Hippocampal formation (tissue), 2 donors: ENCODE results near the gene TANGO6.
"Not testable (repeated sequence)": the region's sequence is repeated elsewhere in the genome, so short reads cannot be mapped to it uniquely, and the experiment has no call there.

Experiments
- DNase-seq, 2 donors: peaks; one replicate each; lab custom pipeline; 2025; lab: John Stamatoyannopoulos, UW

Gene TANGO6

GRCh38 chr16:68843482-68844210, at the start of gene TANGO6:
Gene TANGO6, plus strand, starts transcription at chr16:68843531. Its CDS starts 87 bp downstream, at chr16:68843618.
- peak; percentile 76 to 77 for DNase-seq

DNA sequence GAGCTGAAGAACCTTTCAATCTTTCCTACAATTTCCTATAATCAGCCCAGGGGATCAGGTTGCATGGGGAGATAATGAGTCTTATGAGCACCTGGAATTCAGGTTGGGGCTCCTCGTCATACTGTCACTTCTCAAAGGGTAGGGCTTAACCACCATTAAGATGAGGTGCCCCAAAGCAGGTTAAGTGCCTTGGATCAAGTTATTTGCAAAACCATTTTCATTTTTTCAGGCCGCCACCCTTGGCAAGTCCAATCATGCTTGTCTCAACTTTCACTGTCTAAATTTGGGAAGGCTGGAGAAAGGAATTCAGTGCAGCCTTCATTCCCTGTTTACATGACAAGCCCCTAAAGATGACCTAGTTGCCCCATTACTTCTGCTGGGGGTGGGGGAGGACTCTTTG, 44.9 kb upstream of the TANGO6 start:
- no peak for DNase-seq

DNA sequence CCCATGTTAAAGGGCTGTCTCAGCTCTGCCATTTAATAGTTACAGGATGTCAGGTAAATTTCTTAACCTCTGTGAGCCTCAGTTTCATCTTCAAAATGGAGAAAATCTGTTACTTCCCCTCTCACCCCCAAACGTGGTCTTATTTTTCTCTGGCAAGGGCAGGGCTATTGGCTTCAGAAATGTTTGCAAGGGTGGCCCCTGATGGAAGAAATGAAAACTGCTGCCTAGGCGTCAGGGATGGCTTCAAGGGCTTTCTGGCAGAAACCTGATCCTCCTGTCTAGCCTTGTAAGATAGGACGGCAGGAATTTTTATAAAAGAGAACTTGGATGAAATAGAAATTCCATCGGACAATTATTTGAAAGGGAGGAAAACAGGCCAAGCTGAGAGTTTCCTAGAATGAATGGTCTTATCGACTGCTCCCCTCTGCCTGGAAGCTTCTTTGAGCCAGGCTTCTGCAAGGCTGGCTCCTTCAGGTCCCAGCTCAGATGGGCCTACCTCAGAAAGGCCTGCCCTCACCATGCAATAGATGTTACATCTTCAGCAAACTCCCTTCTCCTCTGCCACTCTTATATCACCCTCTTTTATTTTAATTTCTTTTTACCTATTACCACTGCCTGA, 43.0 kb upstream of the TANGO6 start:
- peak; percentile 59 to 72 for DNase-seq

- no peak for DNase-seq
These were observed 41.1 kb upstream of the TANGO6 start for GRCh38 chr16:68802190-68802589.

GRCh38 chr16:68806422-68806821, 36.9 kb upstream of the TANGO6 start:
- DNase-seq, result no peak

GRCh38 chr16:68806981-68807380, 36.4 kb upstream of the TANGO6 start:
- DNase-seq, result no peak

DNA sequence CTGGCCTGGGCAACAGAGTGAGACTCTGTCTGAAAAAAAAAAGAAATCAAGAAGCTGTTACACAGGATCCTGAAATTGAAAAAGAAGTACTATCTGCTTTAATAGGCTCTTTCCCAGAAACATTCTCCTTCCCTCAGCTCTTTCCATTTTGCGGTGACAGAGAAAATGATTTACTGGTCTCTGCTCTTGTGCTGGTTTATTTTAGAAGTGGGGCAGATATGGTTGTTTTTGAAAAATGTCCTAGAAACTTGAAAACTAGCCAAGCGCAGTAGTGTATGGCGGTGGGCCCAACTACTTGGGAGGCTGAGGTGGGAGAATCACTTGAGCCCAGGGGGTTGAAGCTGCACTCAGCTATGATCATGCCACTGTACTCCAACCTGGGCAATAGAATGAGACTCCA, 28.8 kb upstream of the TANGO6 start:
- DNase-seq, result no peak

DNA sequence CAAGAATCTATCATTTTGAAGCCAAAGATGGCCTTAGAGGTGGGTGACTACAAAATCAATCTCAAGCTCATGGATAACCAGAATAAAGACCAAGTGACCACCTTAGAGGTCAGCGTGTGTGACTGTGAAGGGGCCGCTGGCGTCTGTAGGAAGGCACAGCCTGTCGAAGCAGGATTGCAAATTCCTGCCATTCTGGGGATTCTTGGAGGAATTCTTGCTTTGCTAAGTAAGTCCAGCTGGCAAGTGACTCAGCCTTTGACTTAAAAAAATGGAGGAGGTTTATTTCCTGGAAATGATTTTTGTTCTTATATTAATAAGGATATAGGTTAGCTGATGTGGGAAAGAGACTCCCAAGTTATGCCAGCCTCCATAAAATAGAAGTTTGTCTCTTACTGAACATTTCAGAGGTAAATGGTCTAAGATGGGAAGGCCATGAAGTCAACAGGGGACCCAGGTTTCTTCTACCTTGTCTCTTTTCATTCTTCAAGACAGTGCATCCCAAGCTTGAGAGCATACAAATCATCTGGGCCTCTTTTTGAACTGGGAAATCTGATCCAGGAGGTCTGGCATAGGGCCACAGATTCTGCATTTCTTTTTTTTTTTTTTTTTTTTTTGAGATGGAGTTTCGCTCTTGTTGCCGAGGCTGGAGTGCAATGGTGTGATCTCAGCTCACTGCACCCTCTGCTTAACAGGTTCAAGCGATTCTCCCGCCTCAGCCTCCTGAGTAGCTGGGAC, 19.8 kb upstream of the TANGO6 start:
- DNase-seq, result no peak

GRCh38 chr16:68825427-68825826, 17.9 kb upstream of the TANGO6 start:
- DNase-seq, result no peak

DNA sequence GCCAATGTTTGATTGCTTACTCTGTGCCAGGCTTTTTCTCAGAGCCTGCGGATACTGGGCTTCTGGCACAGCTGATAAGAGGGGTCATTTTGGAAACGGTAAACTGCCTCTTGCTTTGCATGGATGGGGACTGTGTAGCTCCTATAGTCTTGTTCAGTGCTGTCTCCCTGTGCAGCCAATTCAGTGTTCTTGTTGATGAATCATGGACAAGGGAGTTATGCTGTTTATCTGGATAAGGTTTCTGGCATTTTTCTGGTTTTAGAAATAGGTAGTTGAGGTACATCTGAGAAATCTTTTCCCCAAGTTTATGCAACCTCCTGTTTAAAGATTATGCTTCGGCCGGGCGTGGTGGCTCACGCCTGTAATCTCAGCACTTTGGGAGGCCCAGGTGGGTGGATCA, 16.7 kb upstream of the TANGO6 start:
- DNase-seq, result no peak

DNA sequence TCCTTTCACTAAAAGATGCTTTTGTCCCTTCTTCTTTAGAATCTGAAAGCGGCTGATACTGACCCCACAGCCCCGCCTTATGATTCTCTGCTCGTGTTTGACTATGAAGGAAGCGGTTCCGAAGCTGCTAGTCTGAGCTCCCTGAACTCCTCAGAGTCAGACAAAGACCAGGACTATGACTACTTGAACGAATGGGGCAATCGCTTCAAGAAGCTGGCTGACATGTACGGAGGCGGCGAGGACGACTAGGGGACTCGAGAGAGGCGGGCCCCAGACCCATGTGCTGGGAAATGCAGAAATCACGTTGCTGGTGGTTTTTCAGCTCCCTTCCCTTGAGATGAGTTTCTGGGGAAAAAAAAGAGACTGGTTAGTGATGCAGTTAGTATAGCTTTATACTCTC, 10.1 kb upstream of the TANGO6 start:
- DNase-seq, result no peak

DNA sequence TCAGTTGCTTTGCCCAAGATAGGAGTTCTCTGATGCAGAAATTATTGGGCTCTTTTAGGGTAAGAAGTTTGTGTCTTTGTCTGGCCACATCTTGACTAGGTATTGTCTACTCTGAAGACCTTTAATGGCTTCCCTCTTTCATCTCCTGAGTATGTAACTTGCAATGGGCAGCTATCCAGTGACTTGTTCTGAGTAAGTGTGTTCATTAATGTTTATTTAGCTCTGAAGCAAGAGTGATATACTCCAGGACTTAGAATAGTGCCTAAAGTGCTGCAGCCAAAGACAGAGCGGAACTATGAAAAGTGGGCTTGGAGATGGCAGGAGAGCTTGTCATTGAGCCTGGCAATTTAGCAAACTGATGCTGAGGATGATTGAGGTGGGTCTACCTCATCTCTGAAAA, 8.8 kb upstream of the TANGO6 start:
- no peak for DNase-seq

DNA sequence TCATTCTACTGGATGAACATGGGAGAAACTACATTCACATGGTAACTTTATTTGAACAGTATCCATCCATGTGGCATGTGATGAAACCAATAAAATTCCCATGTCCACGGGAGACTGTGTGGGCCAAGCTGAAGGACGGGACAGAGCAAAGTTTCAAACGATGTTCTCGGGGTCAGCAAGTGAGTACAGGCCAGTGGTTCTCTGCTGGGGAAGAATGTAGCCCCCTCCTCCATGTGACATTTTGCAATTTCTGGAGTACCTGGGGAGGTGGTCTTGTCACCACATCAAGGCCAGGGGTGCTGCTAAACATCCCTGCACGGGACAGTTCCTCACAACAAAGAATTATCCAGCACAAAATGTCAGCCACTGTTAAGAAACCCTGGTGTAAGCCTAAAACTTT, 7.4 kb upstream of the TANGO6 start:
- DNase-seq, result no peak

GRCh38 chr16:68839831-68840230, 3.5 kb upstream of the TANGO6 start:
- no peak for DNase-seq

DNA sequence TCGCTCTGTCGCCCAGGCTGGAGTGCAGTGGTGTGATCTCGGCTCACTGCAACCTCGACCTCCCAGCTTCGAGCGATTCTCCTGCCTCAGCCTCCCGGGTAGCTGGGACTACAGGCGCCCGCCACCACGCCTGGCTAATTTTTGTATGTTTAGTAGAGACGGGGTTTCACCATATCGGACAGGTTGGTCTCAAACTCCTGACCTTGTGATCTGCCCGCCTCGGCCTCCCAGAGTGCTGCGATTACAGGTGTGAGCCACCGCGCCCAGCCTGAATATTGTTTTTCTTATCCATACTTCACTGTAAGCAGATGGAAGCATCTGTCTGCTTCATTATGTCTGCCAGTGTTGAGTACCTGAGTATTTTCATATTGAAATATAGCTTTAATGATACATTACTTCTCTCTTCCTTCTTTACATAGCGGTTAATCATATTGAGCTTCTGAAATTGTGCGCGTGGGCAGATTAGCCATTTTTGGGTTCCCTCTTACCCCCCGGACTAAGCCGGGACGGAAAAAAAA, 308 bp upstream of the TANGO6 start:
- not testable (repeated sequence) for DNase-seq

GRCh38 chr16:68844211-68844564, 857 bp downstream of the TANGO6 start:
- peak in 1 of 2 donors; percentile 61 for DNase-seq

GRCh38 chr16:68848786-68849185, 5.5 kb downstream of the TANGO6 start:
- DNase-seq, result no peak

GRCh38 chr16:68850481-68850880, 7.2 kb downstream of the TANGO6 start:
- no peak for DNase-seq

DNA sequence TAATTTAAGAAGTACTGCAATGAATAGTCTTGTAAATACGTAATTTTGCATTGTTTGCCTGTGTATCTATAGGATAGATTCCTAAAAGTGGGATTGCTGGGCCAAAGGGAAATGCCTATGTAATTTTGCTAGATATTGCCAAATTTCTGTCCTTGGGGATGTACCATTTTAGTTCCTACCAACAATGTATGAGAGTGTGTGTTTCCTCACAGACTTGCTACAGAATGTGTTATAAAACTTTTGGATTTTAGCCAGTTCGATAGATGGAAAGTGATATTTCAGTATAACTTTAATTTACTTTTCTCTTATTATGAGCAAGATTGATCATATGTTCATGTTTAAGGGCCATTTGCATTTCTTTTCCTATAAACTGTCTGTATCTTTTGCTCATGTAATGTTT, 8.3 kb downstream of the TANGO6 start:
- DNase-seq, result no peak

DNA sequence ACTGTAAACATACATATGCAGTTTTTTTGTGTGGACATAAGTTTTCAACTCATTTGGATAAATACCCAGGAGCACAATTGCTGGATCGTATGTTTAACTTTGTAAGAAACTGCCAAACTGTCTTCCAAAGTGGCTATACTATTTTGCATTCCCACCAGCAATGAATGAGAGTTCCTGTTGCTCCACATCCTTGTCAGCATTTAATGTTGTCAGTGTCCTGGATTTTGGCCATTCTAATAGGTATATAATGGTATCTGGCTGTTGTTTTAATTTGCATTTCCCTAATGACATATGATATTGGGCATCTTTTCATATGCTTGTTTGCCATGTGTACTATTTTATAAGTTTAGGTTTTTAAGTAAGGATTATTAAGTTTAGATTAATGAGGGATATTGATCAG, 14.1 kb downstream of the TANGO6 start:
- DNase-seq, result no peak

DNA sequence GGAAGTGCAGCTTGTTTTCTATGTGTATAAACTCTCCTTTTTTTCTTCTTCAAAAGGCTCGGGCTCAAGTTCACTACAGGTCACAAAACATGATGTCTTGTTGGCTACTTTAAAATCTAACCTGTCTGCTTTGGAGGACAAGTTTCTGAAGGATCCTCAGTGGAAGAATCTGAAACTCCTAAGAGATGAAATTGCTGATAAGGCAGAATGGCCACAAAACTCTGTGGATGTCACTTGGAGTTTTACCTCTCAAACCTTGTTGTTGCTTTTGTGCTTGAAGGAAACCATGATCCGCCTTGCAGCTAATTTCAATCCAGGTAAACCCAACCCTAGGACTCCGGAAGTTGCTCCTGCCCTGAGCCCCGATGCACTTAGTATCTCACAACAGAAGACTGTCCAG, 16.5 kb downstream of the TANGO6 start:
- no peak for DNase-seq

GRCh38 chr16:68860978-68861892, 17.9 kb downstream of the TANGO6 start:
- no peak for DNase-seq
